Mesenchymal stem cell (in vitro differentiated cells and primary cell): ENCODE data around the gene HOXD3.

ENCODE experiments used
- DNase-seq: peaks from one replicate; pipeline ENCODE4 v3.0.0-alpha.2; 2013
- H2AFZ ChIP-seq: one replicate; pipeline ENCODE4 v1.6.1; 2013; ENCODE audit warnings: low read depth, mild to moderate bottlenecking, control low read depth, inconsistent platforms, low read length, moderate library complexity
- H2AK5ac ChIP-seq: 2 replicates; pipeline ENCODE4 v1.6.1; 2013; ENCODE audit warnings: low read length, moderate library complexity, mild to moderate bottlenecking, inconsistent platforms; ENCODE audit not compliant: severe bottlenecking
- H2BK120ac ChIP-seq: one replicate; pipeline ENCODE4 v1.6.1; 2013; ENCODE audit warnings: low read depth, mild to moderate bottlenecking, inconsistent platforms, low read length, moderate library complexity
- H2BK12ac ChIP-seq, 2 experiments: one replicate each; pipeline ENCODE4 v1.6.1; 2013; ENCODE audit warnings: inconsistent platforms in 2 of 2, low read length in 2 of 2, mild to moderate bottlenecking in 2 of 2, moderate library complexity in 2 of 2, control low read depth in 1 of 2
- H2BK15ac ChIP-seq: one replicate; pipeline ENCODE4 v1.6.1; 2013; ENCODE audit warnings: mild to moderate bottlenecking, low read depth, inconsistent platforms; ENCODE audit not compliant: poor library complexity, severe bottlenecking
- H2BK5ac ChIP-seq: 2 replicates; pipeline ENCODE4 v1.6.1; 2013; ENCODE audit warnings: low read depth, mild to moderate bottlenecking, low read length, control low read depth, inconsistent platforms; ENCODE audit not compliant: poor library complexity, severe bottlenecking
- H3K14ac ChIP-seq, 2 experiments: one replicate each; pipeline ENCODE4 v1.6.1; 2013; ENCODE audit warnings: inconsistent platforms in 2 of 2, low read length in 2 of 2, control low read depth in 1 of 2, mild to moderate bottlenecking in 1 of 2, moderate library complexity in 1 of 2
- H3K18ac ChIP-seq, 2 experiments: one replicate each; pipeline ENCODE4 v1.6.1; 2013; ENCODE audit warnings: inconsistent platforms in 2 of 2, low read length in 2 of 2, control low read depth in 1 of 2, low read depth in 1 of 2, mild to moderate bottlenecking in 1 of 2
- H3K23ac ChIP-seq, 2 experiments: one replicate each; pipeline ENCODE4 v1.6.1; 2013; ENCODE audit warnings: inconsistent platforms in 2 of 2, low read length in 2 of 2, mild to moderate bottlenecking in 2 of 2, moderate library complexity in 2 of 2, control low read depth in 1 of 2
- H3K27ac ChIP-seq: 2 replicates; pipeline ENCODE4 v1.5.1; 2013; ENCODE audit warnings: mild to moderate bottlenecking, moderate library complexity, low read length, control low read depth, inconsistent platforms; ENCODE audit not compliant: poor library complexity, severe bottlenecking
- H3K27me3 ChIP-seq, 2 experiments: 2 replicates each; pipeline versions ENCODE4 v1.6.1 to v1.7.0; 2013; ENCODE audit warnings: low read length in 2 of 2, mild to moderate bottlenecking in 2 of 2, moderate library complexity in 2 of 2, control low read depth in 1 of 2, inconsistent platforms in 1 of 2; ENCODE audit not compliant: control insufficient read depth in 1 of 2, insufficient read depth in 1 of 2
- H3K36me3 ChIP-seq, 2 experiments: 2 replicates each; pipeline versions ENCODE4 v1.6.1 to v1.7.0; 2013; ENCODE audit warnings: low read length in 2 of 2, control low read depth in 1 of 2, inconsistent platforms in 1 of 2, low read depth in 1 of 2, mild to moderate bottlenecking in 1 of 2; ENCODE audit not compliant: insufficient read depth in 2 of 2, control insufficient read depth in 1 of 2
- H3K4ac ChIP-seq, 2 experiments: one replicate each; pipeline ENCODE4 v1.6.1; 2013; ENCODE audit warnings: inconsistent platforms in 2 of 2, low read length in 2 of 2, mild to moderate bottlenecking in 2 of 2, moderate library complexity in 2 of 2, control low read depth in 1 of 2, low read depth in 1 of 2
- H3K4me1 ChIP-seq: 2 replicates; pipeline ENCODE4 v1.6.1; 2013; ENCODE audit warnings: low read depth, low read length, control low read depth; ENCODE audit not compliant: control insufficient read depth, insufficient read depth
- H3K4me2 ChIP-seq: 2 replicates; pipeline ENCODE4 v1.6.1; 2013; ENCODE audit warnings: low read length, mild to moderate bottlenecking, inconsistent platforms; ENCODE audit not compliant: poor library complexity, severe bottlenecking
- H3K4me3 ChIP-seq, 2 experiments: 2 replicates each; pipeline versions ENCODE4 v1.5.1 to v1.7.0; 2013; ENCODE audit warnings: low read length in 2 of 2, mild to moderate bottlenecking in 2 of 2, control low read depth in 1 of 2, low read depth in 1 of 2; ENCODE audit not compliant: insufficient read depth in 1 of 2
- H3K79me1 ChIP-seq: replicated peaks from 2 replicates; pipeline ENCODE4 v1.6.1; 2013; ENCODE audit warnings: mild to moderate bottlenecking, control low read depth, low read length, inconsistent platforms; ENCODE audit not compliant: poor library complexity, severe bottlenecking
- H3K9ac ChIP-seq: 2 replicates; pipeline ENCODE4 v1.7.0; 2013; ENCODE audit warnings: mild to moderate bottlenecking, low read length, moderate library complexity
- H3K9me3 ChIP-seq: 2 replicates; pipeline ENCODE4 v1.7.0; 2013; ENCODE audit warnings: mild to moderate bottlenecking, low read length; ENCODE audit not compliant: control insufficient read depth
- H4K8ac ChIP-seq: one replicate; pipeline ENCODE4 v1.6.1; 2013; ENCODE audit warnings: inconsistent platforms, mild to moderate bottlenecking, low read length, moderate library complexity
- H4K91ac ChIP-seq: one replicate; pipeline ENCODE4 v1.6.1; 2013; ENCODE audit warnings: mild to moderate bottlenecking, low read length, inconsistent platforms
- WGBS: methylation state at CpG from one replicate; pipeline ENCODE4 v1.1.7; 2013; ENCODE audit warnings: mixed read lengths; 5-methylcytosine and 5-hydroxymethylcytosine counted together

Gene HOXD3

DNA sequence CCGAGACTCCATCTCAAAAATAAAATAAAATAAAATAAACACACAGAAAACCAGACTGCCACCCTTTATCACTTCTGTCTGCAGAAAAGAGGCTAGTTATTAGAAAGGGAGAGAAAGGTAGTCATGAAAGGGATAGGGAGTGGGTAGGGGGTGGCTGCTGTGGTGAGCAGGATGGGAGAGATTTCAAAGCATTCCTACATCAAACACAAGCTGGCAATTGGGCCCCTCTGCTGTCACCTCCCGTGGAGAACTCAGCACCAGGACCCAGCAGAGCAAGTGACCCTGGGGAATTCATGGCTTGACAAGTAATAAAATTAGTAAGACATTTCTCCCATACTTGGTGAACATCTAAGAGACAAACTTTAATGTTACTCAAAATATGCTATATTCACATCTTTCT lies 27.6 kb downstream of the HOXD3 start:
- Histone ChIP-seq H3K4me3 (no peak overlapping the region), H2AFZ (no peak overlapping the region), H2BK15ac (no peak overlapping the region), H3K4me1 (peaks cover 15% of the 10 kb centered on the region), H2BK120ac (no peak overlapping the region), H3K4me2 (no peak overlapping the region), H3K14ac (no peak overlapping the region), H2BK5ac (no peak overlapping the region), H3K36me3 (peaks cover 0 to 2% of the 10 kb centered on the region in 2 experiments), H3K27me3 (peaks cover 22 to 75% of the 10 kb centered on the region in 2 experiments), H3K4ac (no peak overlapping the region), H4K8ac (no peak overlapping the region), H4K91ac (no peak overlapping the region), H3K27ac (no peak overlapping the region), H3K18ac (no peak overlapping the region), H3K79me1 (no peaks in the 10 kb centered on the region), H2AK5ac (no peak overlapping the region), H3K23ac (no peak overlapping the region), H2BK12ac (no peak overlapping the region), H3K9ac (no peak overlapping the region), H3K9me3 (no peaks in the 10 kb centered on the region)
- no peak for DNase-seq
- 20% methylated on average over 1 of the region's 2 CpGs for WGBS

DNA sequence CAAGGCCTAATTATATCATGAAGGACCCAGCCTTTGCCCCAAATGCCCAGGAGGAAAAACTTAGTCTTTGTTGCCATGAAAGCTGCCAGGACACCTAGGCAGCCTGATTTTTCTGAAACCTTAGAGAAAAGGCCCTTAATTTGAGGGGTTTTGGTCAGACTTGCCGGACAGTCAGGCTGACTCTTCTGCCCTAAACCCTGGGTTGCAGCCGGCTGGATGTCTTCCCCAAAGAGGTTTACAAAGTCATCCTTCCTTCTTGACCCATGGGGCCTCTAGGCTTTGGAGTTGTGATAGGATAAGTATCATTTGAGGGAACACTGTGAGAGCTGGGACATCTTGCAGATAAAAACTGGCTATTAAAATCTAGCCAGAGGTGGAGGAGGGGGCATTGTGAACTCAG lies 28.9 kb downstream of the HOXD3 start:
- peaks cover 0 to 2% of the 10 kb centered on the region in 2 experiments for H3K36me3 ChIP-seq
- no peak overlapping the region for H3K4me2 ChIP-seq
- no peak overlapping the region for H4K91ac ChIP-seq
- WGBS = 84% methylated on average over 2 of the region's 2 CpGs
- no peaks in the 10 kb centered on the region for H3K9me3 ChIP-seq
- H3K14ac ChIP-seq = no peak overlapping the region
- no peak overlapping the region for H3K4ac ChIP-seq
- H2AK5ac ChIP-seq = no peak overlapping the region
- H3K27ac ChIP-seq = no peak overlapping the region
- H2AFZ ChIP-seq = no peak overlapping the region
- H3K79me1 ChIP-seq = no peaks in the 10 kb centered on the region
- no peak overlapping the region for H3K9ac ChIP-seq
- H3K18ac ChIP-seq = no peak overlapping the region
- no peak for DNase-seq
- no peak overlapping the region for H3K23ac ChIP-seq
- no peak overlapping the region for H2BK5ac ChIP-seq
- H2BK15ac ChIP-seq = no peak overlapping the region
- no peak overlapping the region for H2BK120ac ChIP-seq
- peaks cover 22 to 74% of the 10 kb centered on the region in 2 experiments for H3K27me3 ChIP-seq
- H2BK12ac ChIP-seq = no peak overlapping the region
- peaks cover 16% of the 10 kb centered on the region for H3K4me1 ChIP-seq
- no peak overlapping the region for H4K8ac ChIP-seq
- no peak overlapping the region for H3K4me3 ChIP-seq

DNA sequence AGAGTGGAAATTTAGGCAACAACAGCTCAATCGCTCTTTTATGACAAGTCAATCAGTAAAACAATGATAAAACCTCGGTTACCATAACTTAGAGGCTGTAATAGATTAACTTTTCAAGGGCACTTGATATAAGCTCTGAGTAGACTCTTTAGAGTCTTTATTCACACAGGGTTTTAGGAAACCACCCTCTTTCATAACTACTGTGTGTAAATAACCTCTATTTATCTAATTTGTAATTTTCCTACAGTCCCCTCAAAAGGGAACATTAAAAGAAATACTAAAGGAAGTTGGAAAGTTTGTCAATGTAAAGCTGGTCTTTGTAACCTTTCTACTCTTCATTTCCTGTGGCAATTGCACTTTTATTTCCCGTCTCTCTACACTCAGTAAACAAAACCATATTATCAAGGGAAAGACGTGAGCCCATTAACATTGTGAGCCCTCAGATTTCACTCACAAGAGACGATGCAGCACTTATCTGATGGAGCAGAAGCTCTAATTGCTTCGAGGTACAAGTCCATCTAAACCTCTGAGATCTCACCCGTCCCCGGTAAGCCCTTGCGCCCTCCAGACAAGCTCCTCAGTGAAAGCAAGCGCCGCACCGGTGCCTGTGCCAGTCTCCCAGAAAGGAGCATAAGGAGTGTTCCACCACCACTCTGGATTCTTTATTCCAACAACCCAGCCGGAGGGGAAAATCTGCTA lies 30.2 kb downstream of the HOXD3 start:
- H3K9me3 ChIP-seq = no peaks in the 10 kb centered on the region
- no peak overlapping the region for H2AK5ac ChIP-seq
- peaks cover 0 to 2% of the 10 kb centered on the region in 2 experiments for H3K36me3 ChIP-seq
- H3K14ac ChIP-seq = no peak overlapping the region
- no peak overlapping the region for H2BK5ac ChIP-seq
- H2BK12ac ChIP-seq = no peak overlapping the region
- no peak overlapping the region for H3K27ac ChIP-seq
- H3K27me3 ChIP-seq = peaks cover 34 to 79% of the 10 kb centered on the region in 2 experiments
- H2BK120ac ChIP-seq = no peak overlapping the region
- peaks cover 16% of the 10 kb centered on the region for H3K4me1 ChIP-seq
- H2BK15ac ChIP-seq = no peak overlapping the region
- no peak overlapping the region for H2AFZ ChIP-seq
- no peaks in the 10 kb centered on the region for H3K79me1 ChIP-seq
- no peak for DNase-seq
- peak overlapping the region; percentile 94 for H3K4me2 ChIP-seq
- no peak overlapping the region for H4K8ac ChIP-seq
- H3K4ac ChIP-seq = no peak overlapping the region
- H3K18ac ChIP-seq = no peak overlapping the region
- no peak overlapping the region for H3K23ac ChIP-seq
- peak overlapping the region in 1 of 2 experiments; percentile 87 for H3K4me3 ChIP-seq
- no peak overlapping the region for H4K91ac ChIP-seq
- WGBS = 6% methylated on average over 11 of the region's 13 CpGs
- peak overlapping the region; percentile 80 for H3K9ac ChIP-seq

DNA sequence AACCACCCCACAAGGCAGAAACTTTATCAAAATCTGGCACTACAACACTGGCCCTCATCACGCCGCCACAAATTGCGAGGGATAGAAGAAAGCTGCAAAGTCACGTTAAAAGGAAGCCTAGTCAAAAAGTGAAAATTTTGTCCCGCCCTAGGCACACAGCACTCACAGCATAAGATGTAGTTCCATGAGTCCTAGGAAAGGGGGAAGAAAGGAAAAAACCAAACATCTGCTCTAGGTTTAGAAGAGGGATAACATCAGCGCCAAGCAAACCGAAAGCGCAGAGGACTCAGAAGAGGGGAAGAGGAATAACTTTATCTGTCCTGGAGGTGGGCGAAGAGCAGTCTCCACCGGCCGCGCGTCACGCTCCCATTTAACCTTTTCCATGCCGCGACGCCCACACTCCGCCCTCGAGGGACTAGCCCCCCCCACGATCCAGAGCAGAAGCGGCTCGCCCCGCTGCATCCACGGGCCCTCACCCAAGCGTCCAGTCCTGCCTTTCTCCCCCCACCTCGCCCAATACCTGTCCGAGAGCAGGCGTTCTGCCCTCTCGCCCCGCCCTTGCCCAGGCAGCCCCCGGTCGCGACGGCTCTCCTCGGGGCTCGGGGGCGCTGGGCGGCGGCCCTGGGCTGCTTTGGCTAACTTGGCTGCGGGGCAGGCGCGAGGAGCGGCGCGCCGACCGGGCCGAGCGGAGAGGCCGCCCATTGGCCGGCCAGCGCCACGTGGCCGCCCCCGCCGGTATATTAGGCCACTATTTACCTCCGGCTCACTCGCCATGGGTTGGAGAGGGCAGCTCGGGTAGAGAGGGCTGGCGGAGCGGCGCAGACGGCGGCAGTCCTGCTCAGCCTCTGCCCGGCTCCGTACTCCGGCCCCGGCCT lies 31.0 kb downstream of the HOXD3 start, which contains the start of gene HOXD1:
Gene HOXD1, plus strand, starts transcription at position 770 of the 875 bp plus-strand sequence. CDS start 134 bp downstream, outside the sequence.
- Histone ChIP-seq H4K91ac (peak within 1 kb of the TSS; percentile 66), H2BK12ac (no peak within 1 kb of the TSS), H2BK5ac (no peak within 1 kb of the TSS), H3K36me3 (peaks cover 0 to 2% of the 10 kb centered on the region in 2 experiments), H2AFZ (peak within 1 kb of the TSS; percentile 67), H3K14ac (peak within 1 kb of the TSS in 1 of 2 experiments; percentile 51), H2BK120ac (no peak within 1 kb of the TSS), H3K23ac (peak within 1 kb of the TSS in 1 of 2 experiments; percentile 77), H3K79me1 (no peaks in the 10 kb centered on the region), H3K4me2 (peak within 1 kb of the TSS; percentile 94), H2BK15ac (peak within 1 kb of the TSS; percentile 62), H3K4ac (no peak within 1 kb of the TSS), H3K9ac (peak within 1 kb of the TSS; percentile 80), H3K4me3 (peak within 1 kb of the TSS; percentile 57 to 87), H3K27ac (no peak within 1 kb of the TSS), H3K4me1 (peaks cover 16% of the 10 kb centered on the region), H2AK5ac (no peak within 1 kb of the TSS), H4K8ac (no peak within 1 kb of the TSS), H3K9me3 (no peaks in the 10 kb centered on the region), H3K18ac (no peak within 1 kb of the TSS), H3K27me3 (peaks cover 42 to 75% of the 10 kb centered on the region in 2 experiments)
- no peak for DNase-seq
- WGBS = 3% methylated on average over 56 of the region's 68 CpGs
